ENCODE measurements around the gene DLGAP5.

- TF ChIP-seq TARDBP (IDR thresholded peaks at IDR 0.05) (no peak), BHLHE40 (IDR thresholded peaks at IDR 0.05; ENCODE audit: borderline replicate concordance) (no peak), FOXM1 (IDR thresholded peaks at IDR 0.05; ENCODE audit: borderline replicate concordance) (no peak), CTBP1 (IDR thresholded peaks at IDR 0.05; ENCODE audit: borderline replicate concordance) (no peak), LEF1 (IDR thresholded peaks at IDR 0.05; ENCODE audit: borderline replicate concordance) (no peak), ZNF384 (IDR thresholded peaks at IDR 0.05) (no peak), FOXK2 (IDR thresholded peaks at IDR 0.05) (no peak), NFRKB (IDR thresholded peaks at IDR 0.05) (no peak), HDGF (IDR thresholded peaks at IDR 0.05; ENCODE audit: borderline replicate concordance) (no peak), FOXA1 (IDR thresholded peaks at IDR 0.05) (no peak), SP1 (IDR thresholded peaks at IDR 0.05) (no peak)
These were observed 54.2 kb downstream of the DLGAP5 start for GRCh38 chr14:55136885-55137786.
